Ishikawa (cell line): ENCODE measurements around the gene ADD3.

Experiments used
- CEBPB ChIP-seq: IDR thresholded peaks from 2 replicates; pipeline ENCODE4 v1.6.1; 2012
- CREB1 ChIP-seq: IDR thresholded peaks from 2 replicates; pipeline ENCODE4 v1.6.1; 2012; ENCODE audit warnings: low read depth
- EGR1 ChIP-seq: IDR thresholded peaks from 2 replicates; pipeline ENCODE4 v1.6.1; 2012
- EP300 ChIP-seq: IDR thresholded peaks from 2 replicates; pipeline ENCODE4 v1.6.1; 2012; ENCODE audit warnings: borderline replicate concordance
- FOXM1 ChIP-seq: IDR thresholded peaks from 2 replicates; pipeline ENCODE4 v1.6.1; 2012; ENCODE audit warnings: low read depth, borderline replicate concordance
- NFIC ChIP-seq: IDR thresholded peaks from 2 replicates; pipeline ENCODE4 v1.6.1; 2012
- RAD21 ChIP-seq: IDR thresholded peaks from 2 replicates; pipeline ENCODE4 v1.6.1; 2012; ENCODE audit warnings: low read depth
- TAF1 ChIP-seq: IDR thresholded peaks from 2 replicates; pipeline ENCODE4 v1.6.1; 2012; ENCODE audit warnings: low read depth, mild to moderate bottlenecking
- TCF12 ChIP-seq: IDR thresholded peaks from 2 replicates; pipeline ENCODE4 v1.6.1; 2012; ENCODE audit warnings: low read depth
- YY1 ChIP-seq: IDR thresholded peaks from 2 replicates; pipeline ENCODE4 v1.6.1; 2012; ENCODE audit warnings: low read depth
- ZBTB7A ChIP-seq: IDR thresholded peaks from 2 replicates; pipeline ENCODE4 v1.6.1; 2012; ENCODE audit warnings: low read depth
- TF ChIP-seq, protein P1 (sequence below): IDR thresholded peaks from 2 replicates; pipeline ENCODE4 v1.6.1; 2012
- TF ChIP-seq, protein P2 (sequence below): IDR thresholded peaks from 2 replicates; pipeline ENCODE4 v1.6.1; 2012; ENCODE audit warnings: low read depth, mild to moderate bottlenecking
- TF ChIP-seq, protein P3 (sequence below): IDR thresholded peaks from 2 replicates; pipeline ENCODE4 v1.6.1; 2012

DNA sequence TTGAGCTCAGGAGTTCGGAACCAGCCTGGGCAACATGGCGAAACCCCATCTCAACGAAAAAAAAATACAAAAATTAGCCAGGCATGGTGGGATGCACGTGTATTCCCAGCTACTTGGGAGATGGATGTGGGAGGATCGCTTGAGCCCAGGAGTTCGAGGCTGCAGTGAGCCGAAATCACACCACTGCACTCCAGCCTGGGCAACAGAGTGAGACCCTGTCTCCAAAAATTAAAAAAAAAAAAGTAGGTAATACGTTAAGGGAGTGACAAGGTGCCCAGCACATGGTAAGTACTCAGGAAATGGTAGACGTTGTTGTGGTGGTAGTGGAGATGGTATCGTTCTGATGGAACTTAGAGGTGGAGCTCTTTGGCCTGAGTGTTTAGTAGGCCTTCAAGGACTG, 43.5 kb upstream of the ADD3 start:
- TF ChIP-seq NFIC (no peak), TAF1 (no peak), YY1 (no peak), EGR1 (no peak), CREB1 (no peak), TCF12 (no peak), EP300 (no peak), FOXM1 (no peak), CEBPB (no peak), RAD21 (no peak), ZBTB7A (no peak)
- TF ChIP-seq, protein P1, sequence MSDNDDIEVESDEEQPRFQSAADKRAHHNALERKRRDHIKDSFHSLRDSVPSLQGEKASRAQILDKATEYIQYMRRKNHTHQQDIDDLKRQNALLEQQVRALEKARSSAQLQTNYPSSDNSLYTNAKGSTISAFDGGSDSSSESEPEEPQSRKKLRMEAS = no peak
- TF ChIP-seq, protein P2, sequence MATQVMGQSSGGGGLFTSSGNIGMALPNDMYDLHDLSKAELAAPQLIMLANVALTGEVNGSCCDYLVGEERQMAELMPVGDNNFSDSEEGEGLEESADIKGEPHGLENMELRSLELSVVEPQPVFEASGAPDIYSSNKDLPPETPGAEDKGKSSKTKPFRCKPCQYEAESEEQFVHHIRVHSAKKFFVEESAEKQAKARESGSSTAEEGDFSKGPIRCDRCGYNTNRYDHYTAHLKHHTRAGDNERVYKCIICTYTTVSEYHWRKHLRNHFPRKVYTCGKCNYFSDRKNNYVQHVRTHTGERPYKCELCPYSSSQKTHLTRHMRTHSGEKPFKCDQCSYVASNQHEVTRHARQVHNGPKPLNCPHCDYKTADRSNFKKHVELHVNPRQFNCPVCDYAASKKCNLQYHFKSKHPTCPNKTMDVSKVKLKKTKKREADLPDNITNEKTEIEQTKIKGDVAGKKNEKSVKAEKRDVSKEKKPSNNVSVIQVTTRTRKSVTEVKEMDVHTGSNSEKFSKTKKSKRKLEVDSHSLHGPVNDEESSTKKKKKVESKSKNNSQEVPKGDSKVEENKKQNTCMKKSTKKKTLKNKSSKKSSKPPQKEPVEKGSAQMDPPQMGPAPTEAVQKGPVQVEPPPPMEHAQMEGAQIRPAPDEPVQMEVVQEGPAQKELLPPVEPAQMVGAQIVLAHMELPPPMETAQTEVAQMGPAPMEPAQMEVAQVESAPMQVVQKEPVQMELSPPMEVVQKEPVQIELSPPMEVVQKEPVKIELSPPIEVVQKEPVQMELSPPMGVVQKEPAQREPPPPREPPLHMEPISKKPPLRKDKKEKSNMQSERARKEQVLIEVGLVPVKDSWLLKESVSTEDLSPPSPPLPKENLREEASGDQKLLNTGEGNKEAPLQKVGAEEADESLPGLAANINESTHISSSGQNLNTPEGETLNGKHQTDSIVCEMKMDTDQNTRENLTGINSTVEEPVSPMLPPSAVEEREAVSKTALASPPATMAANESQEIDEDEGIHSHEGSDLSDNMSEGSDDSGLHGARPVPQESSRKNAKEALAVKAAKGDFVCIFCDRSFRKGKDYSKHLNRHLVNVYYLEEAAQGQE = no peak
- TF ChIP-seq, protein P3, sequence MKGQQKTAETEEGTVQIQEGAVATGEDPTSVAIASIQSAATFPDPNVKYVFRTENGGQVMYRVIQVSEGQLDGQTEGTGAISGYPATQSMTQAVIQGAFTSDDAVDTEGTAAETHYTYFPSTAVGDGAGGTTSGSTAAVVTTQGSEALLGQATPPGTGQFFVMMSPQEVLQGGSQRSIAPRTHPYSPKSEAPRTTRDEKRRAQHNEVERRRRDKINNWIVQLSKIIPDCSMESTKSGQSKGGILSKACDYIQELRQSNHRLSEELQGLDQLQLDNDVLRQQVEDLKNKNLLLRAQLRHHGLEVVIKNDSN = no peak
